Kidney epithelial cell (primary cell): ENCODE data around the gene KLHL40. TPM values are rescaled to one million over a fixed set of nuclear protein-coding genes. Genes with fewer than 3 reads are reported as not detected.

Source experiments
- DNase-seq: peaks from one replicate; pipeline ENCODE4 v3.0.0-alpha.2; 2010; ENCODE audit warnings: low read depth
- H3K27me3 ChIP-seq: 2 replicates; pipeline ENCODE4 v1.6.0; 2011; ENCODE audit warnings: low read length; ENCODE audit not compliant: control insufficient read depth, insufficient read depth
- H3K36me3 ChIP-seq: 2 replicates; pipeline ENCODE4 v1.5.1; 2011; ENCODE audit warnings: low read length; ENCODE audit not compliant: control insufficient read depth, insufficient read depth
- H3K4me3 ChIP-seq: 2 replicates; pipeline ENCODE4 v1.5.1; 2011; ENCODE audit warnings: low read depth, mild to moderate bottlenecking, control low read depth, low read length
- CTCF ChIP-seq: IDR thresholded peaks from 2 replicates; pipeline ENCODE4 v1.5.1; 2011; ENCODE audit warnings: mild to moderate bottlenecking, moderate library complexity, low read length, control low read depth, inconsistent platforms; ENCODE audit not compliant: insufficient read depth, poor library complexity, severe bottlenecking
- total RNA-seq: library from RNA; depleted of rRNA; stranded (reverse); fragments of >200 nt; gene quantifications from 2 replicates; pipeline ENCODE4 v1.2.3, GENCODE V29; 2015

KLHL40 gene
- total RNA-seq, 1 donor from 2014 or later = not detected

GRCh38 chr3:42698216-42698910, 13.0 kb downstream of the KLHL40 start:
- H3K4me3 ChIP-seq = no peak overlapping the region
- peaks cover 25% of the 10 kb centered on the region for H3K27me3 ChIP-seq
- TF ChIP-seq CTCF = no peak
- H3K36me3 ChIP-seq = no peaks in the 10 kb centered on the region
- DNase-seq = no peak

DNA sequence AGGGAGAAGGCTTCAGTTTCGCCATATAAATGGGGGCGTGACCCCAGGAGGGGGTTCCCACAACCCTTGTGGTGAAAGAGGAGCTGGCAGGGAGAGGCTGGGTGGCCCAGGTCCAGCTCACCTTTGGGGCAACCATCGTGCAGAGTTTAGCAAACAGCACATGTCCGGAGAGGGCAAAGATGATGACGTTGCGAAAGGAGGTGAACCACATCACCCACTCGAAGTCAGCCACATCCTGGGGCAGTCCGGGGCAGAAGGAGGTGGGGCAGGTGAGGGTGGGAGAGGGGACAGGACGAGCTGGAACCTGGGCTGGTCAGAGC, 13.5 kb downstream of the KLHL40 start:
- Histone ChIP-seq H3K4me3 (no peak overlapping the region), H3K27me3 (peaks cover 25% of the 10 kb centered on the region), H3K36me3 (no peaks in the 10 kb centered on the region)
- TF ChIP-seq CTCF = no peak
- DNase-seq = no peak

- Histone ChIP-seq H3K4me3 (no peak overlapping the region), H3K36me3 (no peaks in the 10 kb centered on the region), H3K27me3 (peaks cover 25% of the 10 kb centered on the region)
- no peak for TF ChIP-seq CTCF
- DNase-seq = no peak
Measured at GRCh38 chr3:42699511-42699971, 14.2 kb downstream of the KLHL40 start.

- no peaks in the 10 kb centered on the region for H3K36me3 ChIP-seq
- no peak for DNase-seq
Measured at GRCh38 chr3:42700366-42701288, 15.3 kb downstream of the KLHL40 start.

GRCh38 chr3:42701371-42702065, 16.2 kb downstream of the KLHL40 start:
- H3K27me3 ChIP-seq = peaks cover 22% of the 10 kb centered on the region
- DNase-seq = no peak
- H3K36me3 ChIP-seq = no peaks in the 10 kb centered on the region
- H3K4me3 ChIP-seq = no peak overlapping the region
- no peak for TF ChIP-seq CTCF

More at GRCh38 chr3:42700366-42701288, 15.3 kb downstream of the KLHL40 start:
- Histone ChIP-seq H3K27me3 (peaks cover 23% of the 10 kb centered on the region), H3K4me3 (no peak overlapping the region)
- TF ChIP-seq CTCF = no peak
